Tibial nerve (tissue), 4 donors: ENCODE measurements around the gene GRIN2C. TPM values are rescaled to one million over a fixed set of nuclear protein-coding genes. Genes with fewer than 3 reads are reported as not detected.
A peak's percentile ranks its signal among the peaks of the same experiment; 100 is the strongest.
"Not testable (repeated sequence)": the region's sequence is repeated elsewhere in the genome, so short reads cannot be mapped to it uniquely, and the experiment has no call there.

ENCODE experiments used
- DNase-seq, 2 donors: peaks; one replicate each; pipeline ENCODE4 v3.0.0-alpha.2; 2019; ENCODE audit warnings: low spot score in 2 of 2
- H3K27ac ChIP-seq, 4 donors: fragments of 200-600 bp; sonication (generic) in 3 of 4; one replicate each; pipeline ENCODE4 v1.5.1; 2017 to 2019; ENCODE audit warnings: mild to moderate bottlenecking in 1 of 4
- H3K27me3 ChIP-seq, 2 donors: fragments of 200-600 bp; sonication (generic) in 1 of 2; one replicate each; pipeline versions ENCODE4 v1.5.1 to v1.6.0; 2017 to 2019
- H3K36me3 ChIP-seq, 3 donors: fragments of 200-600 bp; sonication (generic); one replicate each; pipeline ENCODE4 v1.5.1; 2018 to 2019
- H3K4me1 ChIP-seq, 4 donors: fragments of 200-600 bp; sonication (generic) in 3 of 4; one replicate each; pipeline ENCODE4 v1.5.1; 2017 to 2019
- H3K4me3 ChIP-seq, 4 donors: fragments of 200-600 bp; sonication (generic) in 3 of 4; one replicate each; pipeline ENCODE4 v1.5.1; 2017 to 2019; ENCODE audit warnings: mild to moderate bottlenecking in 1 of 4, moderate library complexity in 1 of 4
- H3K9me3 ChIP-seq, 4 donors: fragments of 200-600 bp; sonication (generic) in 3 of 4; one replicate each; pipeline ENCODE4 v1.5.1; 2017 to 2019
- CTCF ChIP-seq, 5 experiments: fragments of 200-600 bp in 3 of 5; fragments of 450-650 bp in 2 of 5; sonication (generic) in 3 of 5; IDR thresholded peaks; one replicate each; pipeline ENCODE4 v1.5.1; 2016 to 2019; ENCODE audit warnings: antibody characterized with exemption in 5 of 5, mild to moderate bottlenecking in 3 of 5, moderate library complexity in 2 of 5
- EP300 ChIP-seq, 2 donors: sonication (generic); formaldehyde crosslinking; IDR thresholded peaks; one replicate each; pipeline ENCODE4 v1.6.1; 2017; ENCODE audit warnings: antibody characterized with exemption in 2 of 2, mild to moderate bottlenecking in 1 of 2
- POLR2A ChIP-seq, 2 donors: fragments of 450-650 bp; IDR thresholded peaks; one replicate each; pipeline ENCODE4 v1.6.1; 2017; ENCODE audit warnings: antibody characterized with exemption in 2 of 2, mild to moderate bottlenecking in 2 of 2, moderate library complexity in 2 of 2
- WGBS, 2 donors: methylation state at CpG; one replicate each; pipeline ENCODE4 v1.1.5; 2018; 5-methylcytosine and 5-hydroxymethylcytosine counted together
- total RNA-seq, 4 donors: library from RNA; depleted of rRNA; stranded (reverse); fragments of >200 nt; gene quantifications; one replicate each; pipeline ENCODE4 v1.1.0, GENCODE V29; 2016

GRIN2C gene
- 1 to 10 TPM in 1 of 4 donors, under 1 TPM in 3; 0.22 to 3.6 (median 0.50) TPM for total RNA-seq

- no peaks in the 10 kb centered on the region for H3K9me3 ChIP-seq
- peak within 1 kb of the TSS in 3 of 4 donors; percentile 4 to 38 (median 29) for H3K4me3 ChIP-seq
- H3K27ac ChIP-seq = no peak within 1 kb of the TSS
- peaks cover 0 to 5% (median 0%) of the 10 kb centered on the region in 3 donors for H3K36me3 ChIP-seq
- TF ChIP-seq POLR2A (IDR thresholded peaks at IDR 0.05) = no peak
- TF ChIP-seq CTCF (IDR thresholded peaks at IDR 0.05) = peak; percentile 17 to 70 (median 37)
- peaks cover 2 to 64% of the 10 kb centered on the region in 2 donors for H3K27me3 ChIP-seq
- DNase-seq = no peak
- peaks cover 0 to 39% (median 21%) of the 10 kb centered on the region in 4 donors for H3K4me1 ChIP-seq
- WGBS, 2 donors = 3 to 11% methylated on average over 18 to 27 of the region's 72 CpGs
These were observed at the start of gene GRIN2C for GRCh38 chr17:74859459-74860228. Gene GRIN2C (minus strand): TSS chr17:74859885. CDS start chr17:74855092, 4,793 bp downstream.

GRCh38 chr17:74909097-74909496 lies 49.4 kb upstream of the GRIN2C start:
- H3K4me3 ChIP-seq, H3K27ac ChIP-seq, H3K9me3 ChIP-seq, DNase-seq, H3K4me1 ChIP-seq, H3K36me3 ChIP-seq: not testable (repeated sequence)
- peaks cover 0 to 11% of the 10 kb centered on the region in 2 donors for H3K27me3 ChIP-seq
- WGBS, 2 donors = 67 to 69% methylated on average over 4 of the region's 4 CpGs

- no peak for DNase-seq
- Histone ChIP-seq H3K9me3 (no peaks in the 10 kb centered on the region), H3K4me1 (no peaks in the 10 kb centered on the region), H3K36me3 (no peaks in the 10 kb centered on the region), H3K4me3 (no peak overlapping the region), H3K27me3 (peaks cover 0 to 28% of the 10 kb centered on the region in 2 donors), H3K27ac (no peak overlapping the region)
- TF ChIP-seq POLR2A (IDR thresholded peaks at IDR 0.05) (no peak), EP300 (IDR thresholded peaks at IDR 0.05) (no peak), CTCF (IDR thresholded peaks at IDR 0.05) (no peak)
- WGBS, 2 donors = 91 to 95% methylated on average over 15 to 33 of the region's 34 CpGs
These were observed 47.3 kb upstream of the GRIN2C start for GRCh38 chr17:74907012-74907411.

- not testable (repeated sequence) for H3K4me3 ChIP-seq
These were observed 46.6 kb upstream of the GRIN2C start for GRCh38 chr17:74906214-74906793.

GRCh38 chr17:74904687-74905409 lies 45.2 kb upstream of the GRIN2C start:
- Histone ChIP-seq H3K27me3 (peaks cover 0 to 28% of the 10 kb centered on the region in 2 donors), H3K27ac (no peak overlapping the region), H3K4me1 (no peaks in the 10 kb centered on the region), H3K36me3 (no peaks in the 10 kb centered on the region), H3K4me3 (no peak overlapping the region), H3K9me3 (no peaks in the 10 kb centered on the region)
- WGBS, 2 donors = 74 to 85% methylated on average over 7 of the region's 7 CpGs
- DNase-seq = no peak
- TF ChIP-seq EP300 (IDR thresholded peaks at IDR 0.05) = no peak
- no peak for TF ChIP-seq CTCF (IDR thresholded peaks at IDR 0.05)
- no peak for TF ChIP-seq POLR2A (IDR thresholded peaks at IDR 0.05)

More at GRCh38 chr17:74906214-74906793, 46.6 kb upstream of the GRIN2C start:
- not testable (repeated sequence) for H3K36me3 ChIP-seq, DNase-seq, H3K9me3 ChIP-seq, H3K4me1 ChIP-seq, H3K27ac ChIP-seq
- H3K27me3 ChIP-seq = peaks cover 0 to 28% of the 10 kb centered on the region in 2 donors
- 65 to 68% methylated on average over 6 of the region's 6 CpGs for WGBS, 2 donors

GRCh38 chr17:74903671-74904070 lies 44.0 kb upstream of the GRIN2C start:
- Histone ChIP-seq H3K27me3 (peaks cover 0 to 28% of the 10 kb centered on the region in 2 donors), H3K4me3 (no peak overlapping the region), H3K4me1 (no peaks in the 10 kb centered on the region), H3K27ac (no peak overlapping the region), H3K9me3 (no peaks in the 10 kb centered on the region), H3K36me3 (no peaks in the 10 kb centered on the region)
- DNase-seq = no peak
- WGBS, 2 donors = 62 to 72% methylated on average over 5 to 6 of the region's 6 CpGs
- TF ChIP-seq POLR2A (IDR thresholded peaks at IDR 0.05) (no peak), CTCF (IDR thresholded peaks at IDR 0.05) (no peak)
